GM12873 (cell line): Measurements from ENCODE around the gene DSCAML1.

Experiments used
- CTCF ChIP-seq: IDR thresholded peaks from 2 replicates; pipeline ENCODE4 v1.5.1; 2012; ENCODE audit warnings: low read depth, mild to moderate bottlenecking, moderate library complexity, low read length, control low read depth; ENCODE audit not compliant: insufficient read depth; ENCODE audit errors: missing control alignments

Gene DSCAML1

GRCh38 chr11:117835576-117835975 lies 38.6 kb upstream of the DSCAML1 start:
- TF ChIP-seq CTCF, result no peak

GRCh38 chr11:117834838-117835443 lies 37.9 kb upstream of the DSCAML1 start:
- no peak for TF ChIP-seq CTCF

GRCh38 chr11:117834068-117834810 lies 37.2 kb upstream of the DSCAML1 start:
- TF ChIP-seq CTCF, result no peak

GRCh38 chr11:117833401-117833891 lies 36.4 kb upstream of the DSCAML1 start:
- no peak for TF ChIP-seq CTCF

- TF ChIP-seq CTCF, result no peak
These were observed 35.5 kb upstream of the DSCAML1 start for GRCh38 chr11:117832511-117832910.

GRCh38 chr11:117831661-117832415 lies 34.8 kb upstream of the DSCAML1 start:
- no peak for TF ChIP-seq CTCF
